SK-N-MC (cell line): ENCODE data around the gene FBXO15.

Experiments
- EZH2 ChIP-seq: fragments of 200-600 bp; sonication (generic); IDR thresholded peaks from one replicate; pipeline ENCODE4 v1.6.1; 2017; ENCODE audit warnings: antibody characterized with exemption
- POLR2AphosphoS5 ChIP-seq: IDR thresholded peaks from 2 replicates; pipeline ENCODE4 v1.6.1; 2012; ENCODE audit warnings: mild to moderate bottlenecking, low read depth, low read length, borderline replicate concordance

GRCh38 chr18:74078257-74078656, 69.4 kb downstream of the FBXO15 start:
- TF ChIP-seq POLR2AphosphoS5 (no peak), EZH2 (no peak)
